Thyroid gland (tissue), 4 donors: Measurements from ENCODE around the gene ANAPC1. TPM values are rescaled to one million over a fixed set of nuclear protein-coding genes. Genes with fewer than 3 reads are reported as not detected.
"Not testable (repeated sequence)": the region's sequence is repeated elsewhere in the genome, so short reads cannot be mapped to it uniquely, and the experiment has no call there.

Source experiments
- DNase-seq, 2 donors: peaks; one replicate each; pipeline ENCODE4 v3.0.0-alpha.2; 2019
- H3K27ac ChIP-seq, 3 donors: fragments of 200-600 bp; sonication (generic); 1 replicate in 2 of 3; 2 replicates in 1 of 3; pipeline ENCODE4 v1.5.1; 2016 to 2019; ENCODE audit warnings: mild to moderate bottlenecking in 1 of 3, moderate library complexity in 1 of 3
- H3K27me3 ChIP-seq: fragments of 200-600 bp; sonication (generic); one replicate; pipeline ENCODE4 v1.5.1; 2019
- H3K36me3 ChIP-seq, 2 donors: fragments of 200-600 bp; sonication (generic); one replicate each; pipeline ENCODE4 v1.5.1; 2016 to 2019
- H3K4me1 ChIP-seq, 2 donors: fragments of 200-600 bp; sonication (generic); one replicate each; pipeline ENCODE4 v1.5.1; 2017 to 2019
- H3K4me3 ChIP-seq, 3 donors: fragments of 200-600 bp; sonication (generic); replicated peaks in 1 of 3; 1 replicate in 2 of 3; 2 replicates in 1 of 3; pipeline ENCODE4 v1.5.1; 2016; ENCODE audit warnings: mild to moderate bottlenecking in 1 of 3
- H3K9me3 ChIP-seq: fragments of 200-600 bp; sonication (generic); one replicate; pipeline ENCODE4 v1.5.1; 2017
- POLR2A ChIP-seq, 2 donors: fragments of 450-650 bp; IDR thresholded peaks; one replicate each; pipeline ENCODE4 v1.6.1; 2017; ENCODE audit warnings: antibody characterized with exemption in 2 of 2, mild to moderate bottlenecking in 2 of 2, moderate library complexity in 1 of 2
- WGBS, 2 donors: methylation state at CpG; one replicate each; pipeline ENCODE4 v1.1.5; 2017; 5-methylcytosine and 5-hydroxymethylcytosine counted together
- intact Hi-C: fragments of 100-400 bp; cut with DNase I; formaldehyde crosslinking; loops from one replicate; pipeline ENCODE4 v1.15.1; 2023
- total RNA-seq, 4 donors: library from RNA; depleted of rRNA; stranded (reverse); fragments of >200 nt; gene quantifications; one replicate each; pipeline ENCODE4 v1.2.3, GENCODE V29; 2016
- TF ChIP-seq, protein P1 (sequence below), 6 experiments: fragments of 200-600 bp in 3 of 6; fragments of 450-650 bp in 3 of 6; sonication (generic) in 3 of 6; IDR thresholded peaks; one replicate each; pipeline ENCODE4 v1.5.1; 2016 to 2019; ENCODE audit warnings: antibody characterized with exemption in 6 of 6, mild to moderate bottlenecking in 2 of 6, inconsistent platforms in 1 of 6, moderate library complexity in 1 of 6

The ANAPC1 gene
- total RNA-seq, 4 donors from 2014 or later, result 40.6 to 62.6 (median 55.1) TPM

GRCh38 chr2:111918383-111918806, 34.4 kb upstream of the ANAPC1 start:
- WGBS, 2 donors, result 82 to 100% methylated on average over 1 of the region's 1 CpG
- intact Hi-C loops, result no loop called here
- no peak overlapping the region for H3K27ac ChIP-seq
- H3K27me3 ChIP-seq, result no peaks in the 10 kb centered on the region
- DNase-seq, result no peak
- H3K4me3 ChIP-seq, result no peak overlapping the region
- H3K9me3 ChIP-seq, result no peaks in the 10 kb centered on the region
- TF ChIP-seq, protein P1, sequence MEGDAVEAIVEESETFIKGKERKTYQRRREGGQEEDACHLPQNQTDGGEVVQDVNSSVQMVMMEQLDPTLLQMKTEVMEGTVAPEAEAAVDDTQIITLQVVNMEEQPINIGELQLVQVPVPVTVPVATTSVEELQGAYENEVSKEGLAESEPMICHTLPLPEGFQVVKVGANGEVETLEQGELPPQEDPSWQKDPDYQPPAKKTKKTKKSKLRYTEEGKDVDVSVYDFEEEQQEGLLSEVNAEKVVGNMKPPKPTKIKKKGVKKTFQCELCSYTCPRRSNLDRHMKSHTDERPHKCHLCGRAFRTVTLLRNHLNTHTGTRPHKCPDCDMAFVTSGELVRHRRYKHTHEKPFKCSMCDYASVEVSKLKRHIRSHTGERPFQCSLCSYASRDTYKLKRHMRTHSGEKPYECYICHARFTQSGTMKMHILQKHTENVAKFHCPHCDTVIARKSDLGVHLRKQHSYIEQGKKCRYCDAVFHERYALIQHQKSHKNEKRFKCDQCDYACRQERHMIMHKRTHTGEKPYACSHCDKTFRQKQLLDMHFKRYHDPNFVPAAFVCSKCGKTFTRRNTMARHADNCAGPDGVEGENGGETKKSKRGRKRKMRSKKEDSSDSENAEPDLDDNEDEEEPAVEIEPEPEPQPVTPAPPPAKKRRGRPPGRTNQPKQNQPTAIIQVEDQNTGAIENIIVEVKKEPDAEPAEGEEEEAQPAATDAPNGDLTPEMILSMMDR (IDR thresholded peaks at IDR 0.05), result no peak
- TF ChIP-seq POLR2A (IDR thresholded peaks at IDR 0.05), result no peak
- H3K4me1 ChIP-seq, result peaks cover 0 to 4% of the 10 kb centered on the region in 2 donors
- H3K36me3 ChIP-seq, result peaks cover 0 to 8% of the 10 kb centered on the region in 2 donors

DNA sequence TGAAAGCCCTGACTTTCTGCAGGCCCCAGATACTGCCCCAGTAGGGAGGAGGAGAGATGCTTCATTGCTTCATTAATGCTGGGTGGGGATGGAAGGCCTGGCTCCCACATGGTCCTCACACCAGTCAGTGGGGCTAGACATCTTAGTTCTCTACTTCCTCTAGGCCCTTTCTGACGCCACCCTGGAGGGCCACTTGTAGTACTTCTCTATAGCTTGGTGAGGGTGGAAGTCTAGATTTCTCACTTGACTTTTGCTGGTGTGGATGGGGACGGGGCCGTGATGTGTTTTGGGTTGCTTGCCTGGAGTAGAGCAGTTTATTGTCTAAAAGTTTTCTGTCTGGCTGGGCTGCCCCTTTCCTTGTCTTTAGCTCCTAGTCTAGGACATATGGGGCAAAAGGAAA, 33.1 kb upstream of the ANAPC1 start:
- no peaks in the 10 kb centered on the region for H3K9me3 ChIP-seq
- no peak overlapping the region for H3K27ac ChIP-seq
- peaks cover 2 to 10% of the 10 kb centered on the region in 2 donors for H3K4me1 ChIP-seq
- no peaks in the 10 kb centered on the region for H3K27me3 ChIP-seq
- H3K4me3 ChIP-seq, result no peak overlapping the region
- WGBS, 2 donors, result 93% methylated on average over 3 of the region's 3 CpGs
- peaks cover 0 to 8% of the 10 kb centered on the region in 2 donors for H3K36me3 ChIP-seq
- TF ChIP-seq, protein P1 (IDR thresholded peaks at IDR 0.05), result no peak
- TF ChIP-seq POLR2A (IDR thresholded peaks at IDR 0.05), result no peak
- intact Hi-C loops, result no loop called here
- no peak for DNase-seq

- 51 to 88% methylated on average over 2 of the region's 2 CpGs for WGBS, 2 donors
- intact Hi-C loops, result no loop called here
- H3K9me3 ChIP-seq, result no peaks in the 10 kb centered on the region
- peak overlapping the region; percentile 17 to 51 (median 37) for H3K27ac ChIP-seq
- peaks cover 41 to 51% of the 10 kb centered on the region in 2 donors for H3K4me1 ChIP-seq
- H3K4me3 ChIP-seq, result no peak overlapping the region
- peaks cover 0 to 8% of the 10 kb centered on the region in 2 donors for H3K36me3 ChIP-seq
- DNase-seq, result peak in 1 of 2 donors; percentile 38
- H3K27me3 ChIP-seq, result no peaks in the 10 kb centered on the region
- no peak for TF ChIP-seq POLR2A (IDR thresholded peaks at IDR 0.05)
- TF ChIP-seq, protein P1 (IDR thresholded peaks at IDR 0.05), result no peak
These were observed 28.6 kb upstream of the ANAPC1 start for GRCh38 chr2:111912547-111912946.

DNA sequence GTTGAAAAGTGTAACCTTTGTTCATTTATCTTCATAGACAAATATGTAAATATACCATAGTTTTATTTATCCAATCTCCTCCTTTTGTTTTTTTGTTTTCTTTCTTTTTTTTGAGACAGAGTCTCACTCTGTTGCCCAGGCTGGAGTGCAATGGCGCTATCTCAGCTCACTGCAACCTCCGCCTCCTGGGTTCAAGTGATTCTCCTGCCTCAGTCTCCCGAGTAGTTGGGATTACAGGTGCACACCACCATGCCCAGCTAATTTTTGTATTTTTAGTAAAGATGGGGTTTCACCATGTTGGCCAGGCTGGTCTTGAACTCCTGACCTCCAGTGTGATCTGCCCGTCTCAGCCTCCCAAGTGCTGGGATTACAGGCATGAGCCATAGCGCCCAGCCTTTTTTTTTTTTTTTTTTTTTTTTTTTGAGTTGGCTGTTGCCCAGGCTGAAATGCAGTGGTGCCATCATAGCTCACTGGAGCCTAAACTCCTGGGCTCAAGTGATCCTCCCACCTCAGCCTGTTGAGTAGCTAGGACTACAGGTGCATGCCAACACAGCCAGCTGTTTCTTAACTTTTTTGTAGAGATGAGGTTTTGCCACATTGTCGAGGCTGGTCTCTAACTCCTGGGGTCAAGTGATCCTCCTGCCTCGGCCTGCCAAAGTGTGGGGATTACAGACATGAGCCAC, 27.4 kb upstream of the ANAPC1 start:
- H3K27me3 ChIP-seq, H3K36me3 ChIP-seq, H3K4me3 ChIP-seq, H3K9me3 ChIP-seq, intact Hi-C loops: not testable (repeated sequence)
- Histone ChIP-seq H3K27ac (peak overlapping the region; percentile 71 to 78 (median 75)), H3K4me1 (peaks cover 52 to 62% of the 10 kb centered on the region in 2 donors)
- WGBS, 2 donors, result 62 to 71% methylated on average over 7 of the region's 7 CpGs
- DNase-seq, result peak; percentile 74 to 80

GRCh38 chr2:111910609-111911277, 26.8 kb upstream of the ANAPC1 start:
- no peaks in the 10 kb centered on the region for H3K27me3 ChIP-seq
- WGBS, 2 donors, result 42 to 55% methylated on average over 2 of the region's 2 CpGs
- no peaks in the 10 kb centered on the region for H3K36me3 ChIP-seq
- DNase-seq, result peak; percentile 78
- no peaks in the 10 kb centered on the region for H3K9me3 ChIP-seq
- H3K4me1 ChIP-seq, result peaks cover 59 to 69% of the 10 kb centered on the region in 2 donors
- TF ChIP-seq POLR2A (IDR thresholded peaks at IDR 0.05), result no peak
- TF ChIP-seq, protein P1 (IDR thresholded peaks at IDR 0.05), result no peak
- peak overlapping the region; percentile 71 to 78 (median 75) for H3K27ac ChIP-seq
- no peak overlapping the region for H3K4me3 ChIP-seq
- intact Hi-C loops, result no loop called here

- DNase-seq, H3K27me3 ChIP-seq, intact Hi-C loops, H3K36me3 ChIP-seq, H3K9me3 ChIP-seq, H3K4me3 ChIP-seq: not testable (repeated sequence)
- peaks cover 62 to 73% of the 10 kb centered on the region in 2 donors for H3K4me1 ChIP-seq
- WGBS, 2 donors, result 81 to 84% methylated on average over 4 of the region's 4 CpGs
- peak overlapping the region in 2 of 3 donors; percentile 71 to 78 for H3K27ac ChIP-seq
These were observed 26.0 kb upstream of the ANAPC1 start for GRCh38 chr2:111909997-111910396.
